ENCODE data around the gene PRKG1.
A peak's percentile ranks its signal among the peaks of the same experiment; 100 is the strongest.

PRKG1 gene

DNA sequence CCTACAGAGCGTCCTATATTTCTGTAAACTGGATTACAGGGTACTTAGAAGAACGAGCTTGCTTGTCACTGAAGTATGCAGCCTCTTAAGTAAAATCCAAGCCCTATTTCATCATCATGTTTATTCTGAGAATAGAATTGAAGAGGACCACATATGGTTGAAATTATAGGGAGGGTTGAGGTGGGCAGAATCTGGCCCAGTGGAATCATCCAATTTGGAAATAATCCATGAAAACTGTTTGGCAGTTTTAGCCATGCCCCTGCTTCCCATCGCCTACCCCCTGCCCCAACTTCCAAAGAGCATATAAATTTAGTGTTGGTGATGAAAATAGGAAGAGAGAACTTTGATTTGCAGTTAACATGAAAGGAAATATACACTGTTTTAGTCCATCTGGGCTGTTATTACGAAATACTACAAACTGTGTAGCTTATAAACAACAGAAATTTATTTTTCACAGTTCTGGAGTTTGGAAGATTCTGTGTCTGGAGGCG lies 150.4 kb downstream of the PRKG1 start:
- TF ChIP-seq, protein P1, sequence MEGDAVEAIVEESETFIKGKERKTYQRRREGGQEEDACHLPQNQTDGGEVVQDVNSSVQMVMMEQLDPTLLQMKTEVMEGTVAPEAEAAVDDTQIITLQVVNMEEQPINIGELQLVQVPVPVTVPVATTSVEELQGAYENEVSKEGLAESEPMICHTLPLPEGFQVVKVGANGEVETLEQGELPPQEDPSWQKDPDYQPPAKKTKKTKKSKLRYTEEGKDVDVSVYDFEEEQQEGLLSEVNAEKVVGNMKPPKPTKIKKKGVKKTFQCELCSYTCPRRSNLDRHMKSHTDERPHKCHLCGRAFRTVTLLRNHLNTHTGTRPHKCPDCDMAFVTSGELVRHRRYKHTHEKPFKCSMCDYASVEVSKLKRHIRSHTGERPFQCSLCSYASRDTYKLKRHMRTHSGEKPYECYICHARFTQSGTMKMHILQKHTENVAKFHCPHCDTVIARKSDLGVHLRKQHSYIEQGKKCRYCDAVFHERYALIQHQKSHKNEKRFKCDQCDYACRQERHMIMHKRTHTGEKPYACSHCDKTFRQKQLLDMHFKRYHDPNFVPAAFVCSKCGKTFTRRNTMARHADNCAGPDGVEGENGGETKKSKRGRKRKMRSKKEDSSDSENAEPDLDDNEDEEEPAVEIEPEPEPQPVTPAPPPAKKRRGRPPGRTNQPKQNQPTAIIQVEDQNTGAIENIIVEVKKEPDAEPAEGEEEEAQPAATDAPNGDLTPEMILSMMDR (IDR thresholded peaks at IDR 0.05; ENCODE audit: low read depth, low read length), result no peak
- peak overlapping the region; percentile 28; the same call in 1 of the 2 replicates for H3K4me3 ChIP-seq (ENCODE audit: low read depth, low read length)

DNA sequence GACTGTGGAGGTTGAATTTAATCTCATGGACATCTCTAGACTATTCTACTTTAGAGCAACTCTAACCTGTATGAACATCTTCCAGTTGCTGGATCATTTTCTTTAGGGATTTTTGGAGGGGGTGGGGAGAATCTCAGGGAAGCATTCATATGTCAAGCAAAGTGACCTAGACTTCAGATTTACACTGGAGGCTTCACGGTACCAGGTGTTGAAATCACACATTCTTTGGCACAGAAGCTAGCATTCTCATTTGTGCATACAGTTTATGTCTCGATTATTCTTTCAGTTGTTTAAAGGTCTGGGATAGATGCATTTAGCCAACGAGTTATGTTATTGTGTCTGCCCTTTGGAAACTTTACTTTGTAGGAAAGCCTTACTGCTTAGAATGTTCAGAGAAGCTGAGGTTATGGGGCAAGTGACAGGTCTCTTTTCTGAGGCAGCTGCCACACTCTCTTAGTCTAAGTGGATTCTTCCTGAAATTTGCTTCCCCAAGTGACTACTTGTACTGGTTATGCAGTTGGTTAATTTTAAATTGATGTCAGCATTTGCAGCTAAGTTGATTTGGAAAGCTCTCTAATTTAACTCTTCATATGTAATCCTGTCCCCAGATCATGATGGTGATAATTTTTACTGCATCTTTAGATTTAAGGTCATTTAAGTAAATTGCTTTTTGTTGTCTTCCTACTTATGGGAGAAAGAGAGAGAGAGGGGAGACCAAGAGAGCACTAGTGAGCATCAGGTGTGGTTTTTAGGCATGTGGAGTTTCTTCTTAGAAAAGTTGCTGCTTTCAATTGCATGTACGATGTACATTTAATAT lies 153.8 kb downstream of the PRKG1 start:
- no peak overlapping the region for H3K4me3 ChIP-seq (ENCODE audit: low read depth, low read length)
- TF ChIP-seq, protein P1 (IDR thresholded peaks at IDR 0.05; ENCODE audit: low read depth, low read length), result no peak

DNA sequence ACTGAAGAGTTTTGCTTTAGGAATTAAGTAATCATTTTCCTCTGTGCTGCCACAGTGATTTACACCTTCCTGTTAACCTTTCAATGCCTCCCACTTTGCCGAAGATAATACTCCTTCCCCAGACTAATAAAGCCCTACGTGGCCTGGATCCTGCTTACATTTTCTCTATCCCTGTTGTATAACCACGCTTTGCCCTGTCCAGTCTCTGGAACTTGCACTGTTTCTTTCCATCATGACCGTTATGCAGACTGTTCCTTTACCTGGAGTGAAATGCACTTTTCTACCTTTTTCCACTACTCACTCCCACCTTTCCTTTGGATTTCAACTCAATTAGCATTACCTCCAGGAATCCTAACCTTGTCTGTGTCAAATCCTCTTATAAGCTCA lies 154.4 kb downstream of the PRKG1 start:
- TF ChIP-seq, protein P1 (IDR thresholded peaks at IDR 0.05; ENCODE audit: low read depth, low read length), result no peak
- H3K4me3 ChIP-seq (ENCODE audit: low read depth, low read length), result no peak overlapping the region

DNA sequence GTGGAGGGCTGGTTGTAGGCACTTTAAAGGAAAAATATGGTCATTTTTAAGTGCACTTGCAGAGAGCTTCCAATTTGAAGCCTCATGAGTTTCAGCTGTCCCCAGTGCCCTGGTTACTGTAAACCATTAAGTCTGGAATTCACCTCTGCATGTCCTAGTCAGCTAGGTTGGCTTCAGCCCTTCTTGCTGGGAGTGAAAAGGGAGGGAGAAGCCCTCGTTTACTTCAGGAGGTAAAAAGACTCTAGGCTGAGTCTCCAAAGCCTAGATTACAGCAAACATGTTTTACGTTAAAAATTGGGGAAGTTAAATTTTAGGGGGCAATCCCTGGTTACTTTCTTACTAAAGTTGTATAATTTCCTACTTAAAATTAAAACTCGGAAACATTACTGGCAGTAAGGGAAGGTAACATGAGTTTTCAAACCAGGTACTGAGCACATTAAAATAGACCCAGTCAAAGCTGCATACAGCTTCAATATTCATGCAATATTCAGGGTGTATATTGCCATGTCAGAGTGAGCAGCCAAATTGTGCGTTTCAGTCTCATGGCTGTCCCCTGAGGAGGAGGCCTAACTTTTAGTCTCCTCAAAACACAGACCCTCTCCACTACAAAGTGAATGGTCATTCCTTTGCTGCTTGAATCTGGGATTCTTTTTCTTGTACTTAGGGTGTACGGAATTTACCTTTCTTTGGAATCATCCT lies 156.7 kb downstream of the PRKG1 start:
- TF ChIP-seq, protein P1 (IDR thresholded peaks at IDR 0.05; ENCODE audit: low read depth, low read length), result no peak
- H3K4me3 ChIP-seq (ENCODE audit: low read depth, low read length), result no peak overlapping the region

DNA sequence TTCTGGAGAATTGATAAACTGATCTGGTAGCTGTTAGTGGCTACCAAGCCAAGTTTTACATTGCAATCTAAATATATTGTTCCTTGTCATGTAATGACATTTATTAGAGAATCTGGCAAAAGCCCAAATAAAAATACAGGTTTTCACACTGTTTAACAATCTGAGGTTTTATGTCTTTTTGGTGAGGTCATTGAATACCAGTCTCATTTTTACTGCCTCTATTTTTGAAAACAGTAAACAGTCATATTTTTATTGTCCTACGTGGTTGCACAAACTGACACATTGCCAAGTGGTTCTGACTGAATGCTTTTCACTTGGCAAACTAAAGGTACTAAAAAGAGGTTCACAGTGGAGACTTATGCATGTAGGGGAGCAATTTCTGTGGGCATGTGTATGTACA lies 157.5 kb downstream of the PRKG1 start:
- H3K4me3 ChIP-seq (ENCODE audit: low read depth, low read length), result no peak overlapping the region
- TF ChIP-seq, protein P1 (IDR thresholded peaks at IDR 0.05; ENCODE audit: low read depth, low read length), result no peak

DNA sequence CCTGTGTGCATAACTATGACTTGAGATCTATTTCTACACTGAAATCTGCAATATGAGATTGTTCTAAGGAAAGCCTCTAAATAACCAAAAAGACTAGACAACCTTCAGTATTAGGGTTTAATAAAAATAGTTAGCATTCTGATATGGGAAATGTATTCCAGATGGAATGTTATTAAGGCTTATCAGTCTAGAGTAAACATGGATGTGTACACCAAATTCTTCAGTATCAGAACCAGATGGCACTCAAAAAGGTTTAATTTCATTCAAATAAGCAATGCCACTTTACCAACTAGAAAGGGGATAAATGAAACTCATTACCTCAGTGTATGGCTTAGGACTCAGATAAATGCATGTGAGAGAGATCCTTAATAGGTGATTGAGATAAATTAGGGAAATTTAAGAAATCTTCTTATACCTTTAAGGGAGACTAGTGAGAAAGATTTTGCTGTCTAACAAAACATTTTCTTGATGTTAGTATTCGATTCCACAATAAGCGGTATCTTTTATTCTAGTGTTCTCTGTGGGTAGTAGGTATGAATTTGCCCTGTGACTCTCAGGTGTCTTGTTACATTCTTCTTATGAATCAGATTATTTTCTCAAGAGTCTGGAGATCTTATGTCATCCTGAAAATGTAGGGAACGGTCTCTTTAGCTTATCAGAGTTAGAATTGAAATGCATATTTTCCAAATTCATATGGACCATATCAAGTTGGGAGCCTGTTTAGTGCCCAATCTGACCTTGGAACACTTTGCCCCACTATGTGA lies 159.2 kb downstream of the PRKG1 start:
- H3K4me3 ChIP-seq (ENCODE audit: low read depth, low read length), result no peak overlapping the region
- TF ChIP-seq, protein P1 (IDR thresholded peaks at IDR 0.05; ENCODE audit: low read depth, low read length), result no peak
